ENCODE results near the gene PALM.

The PALM gene

GRCh38 chr19:757811-758668 is 49.3 kb downstream of the PALM start:
- in situ Hi-C loops (cut with HindIII; ENCODE audit: low pct_unique_long_range_greater_than_20kb, low sequenced_read_pairs) = no loop called here
- no peak for DNase-seq (ENCODE audit: low read depth in 1 of 2, low spot score in 1 of 2)
- no peak for TF ChIP-seq JUND (IDR thresholded peaks at IDR 0.05; ENCODE audit: low read depth)

GRCh38 chr19:763181-763580 is 54.4 kb downstream of the PALM start:
- in situ Hi-C loops (cut with HindIII; ENCODE audit: low pct_unique_long_range_greater_than_20kb, low sequenced_read_pairs) = no loop called here
- TF ChIP-seq JUND (IDR thresholded peaks at IDR 0.05; ENCODE audit: low read depth) = no peak
- no peak for DNase-seq (ENCODE audit: low read depth in 1 of 2, low spot score in 1 of 2)

DNA sequence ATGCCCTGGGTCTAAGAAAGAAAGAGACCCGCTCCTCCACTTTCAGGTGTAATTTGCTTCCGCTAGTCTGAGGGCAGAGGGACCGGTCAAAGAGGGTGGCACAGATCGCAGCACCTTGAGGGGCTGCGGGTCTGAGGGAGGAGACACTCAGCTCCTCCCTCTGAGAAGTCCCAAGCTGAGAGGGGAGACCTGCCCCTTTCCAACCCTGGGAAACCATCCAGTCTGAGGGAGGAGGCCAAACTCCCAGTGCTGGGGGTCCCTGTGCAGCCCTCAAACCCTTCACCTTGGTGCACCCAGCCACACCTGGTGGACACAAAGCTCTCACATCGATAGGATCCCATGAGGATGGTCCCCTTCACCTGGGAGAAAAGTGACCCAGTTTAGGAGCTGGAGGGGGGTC is 55.1 kb downstream of the PALM start:
- no peak for TF ChIP-seq JUND (IDR thresholded peaks at IDR 0.05; ENCODE audit: low read depth)
- in situ Hi-C loops (cut with HindIII; ENCODE audit: low pct_unique_long_range_greater_than_20kb, low sequenced_read_pairs) = no loop called here
- no peak for DNase-seq (ENCODE audit: low read depth in 1 of 2, low spot score in 1 of 2)

GRCh38 chr19:764301-764700 is 55.6 kb downstream of the PALM start:
- no peak for TF ChIP-seq JUND (IDR thresholded peaks at IDR 0.05; ENCODE audit: low read depth)
- no peak for DNase-seq (ENCODE audit: low read depth in 1 of 2, low spot score in 1 of 2)
- in situ Hi-C loops (cut with HindIII; ENCODE audit: low pct_unique_long_range_greater_than_20kb, low sequenced_read_pairs) = no loop called here

DNA sequence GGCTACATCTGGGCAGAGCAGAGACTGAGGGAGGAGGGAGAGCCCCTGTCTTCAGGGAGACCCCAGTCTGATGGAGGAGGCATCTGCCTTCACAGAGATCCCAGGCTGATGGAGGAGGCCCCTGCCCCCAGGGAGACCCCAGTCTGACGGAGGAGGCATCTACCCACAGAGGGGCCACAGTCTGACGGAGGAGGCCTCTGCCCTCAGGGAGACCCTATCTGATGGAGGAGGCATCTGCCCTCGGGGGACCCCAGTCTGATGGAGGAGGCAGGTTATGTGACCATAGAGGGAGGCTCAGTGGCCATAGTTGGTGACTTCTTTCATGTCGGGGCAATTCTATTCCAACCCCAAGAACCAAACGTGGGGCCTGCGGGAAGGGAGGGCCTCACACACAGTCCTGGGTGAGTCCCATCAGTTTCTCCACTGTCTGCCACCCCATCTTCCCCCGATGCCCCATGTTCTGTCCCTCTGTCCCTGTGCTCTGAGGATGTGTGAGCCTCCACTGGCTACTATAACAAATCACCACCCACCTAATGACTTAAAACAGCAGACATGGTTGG is 56.5 kb downstream of the PALM start:
- in situ Hi-C loops (cut with HindIII; ENCODE audit: low pct_unique_long_range_greater_than_20kb, low sequenced_read_pairs) = no loop called here
- TF ChIP-seq JUND (IDR thresholded peaks at IDR 0.05; ENCODE audit: low read depth) = no peak
- DNase-seq (ENCODE audit: low read depth in 1 of 2, low spot score in 1 of 2) = no peak

DNA sequence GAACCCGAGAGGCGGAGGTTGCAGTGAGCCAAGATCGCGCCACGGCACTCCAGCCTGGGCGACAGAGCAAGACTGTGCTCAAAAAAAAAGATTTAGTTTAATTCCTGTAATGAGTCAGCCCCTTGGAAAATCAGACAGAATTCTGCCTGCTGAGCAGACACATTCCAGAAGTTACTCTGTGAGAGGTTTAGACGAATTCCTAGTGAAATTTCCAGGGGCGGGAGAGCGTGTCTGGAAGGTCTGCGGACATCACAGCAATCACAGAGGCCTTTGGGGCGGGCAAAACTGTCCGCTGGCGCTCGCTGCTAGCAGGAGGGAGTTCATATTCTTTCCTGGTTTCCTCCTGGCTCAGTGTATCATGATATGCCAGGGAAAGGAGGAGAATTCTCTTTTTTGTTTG is 59.7 kb downstream of the PALM start:
- in situ Hi-C loops (cut with HindIII; ENCODE audit: low pct_unique_long_range_greater_than_20kb, low sequenced_read_pairs) = no loop called here
- TF ChIP-seq JUND (IDR thresholded peaks at IDR 0.05; ENCODE audit: low read depth) = no peak
- no peak for DNase-seq (ENCODE audit: low read depth in 1 of 2, low spot score in 1 of 2)

DNA sequence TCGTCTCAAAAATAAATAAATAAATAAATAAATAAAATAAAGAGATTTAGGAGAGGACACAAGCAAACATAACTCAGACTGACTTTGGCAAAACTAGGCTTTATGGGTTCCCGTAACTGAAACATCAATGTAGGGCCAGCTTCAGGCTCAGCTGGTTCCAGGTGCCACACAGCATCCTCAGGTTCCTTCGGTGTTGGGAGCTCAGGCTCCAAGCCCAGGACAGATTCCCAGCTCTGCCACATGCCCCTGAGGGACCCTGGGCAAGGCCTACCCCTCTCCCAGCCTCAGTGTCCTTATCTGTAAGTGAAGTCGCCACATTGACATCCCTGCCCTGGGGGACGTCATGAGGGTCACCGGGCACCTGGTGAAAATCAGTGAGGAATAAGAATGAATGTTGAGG is 60.9 kb downstream of the PALM start:
- TF ChIP-seq JUND (IDR thresholded peaks at IDR 0.05; ENCODE audit: low read depth) = no peak
- no peak for DNase-seq (ENCODE audit: low read depth in 1 of 2, low spot score in 1 of 2)
- in situ Hi-C loops (cut with HindIII; ENCODE audit: low pct_unique_long_range_greater_than_20kb, low sequenced_read_pairs) = no loop called here

DNA sequence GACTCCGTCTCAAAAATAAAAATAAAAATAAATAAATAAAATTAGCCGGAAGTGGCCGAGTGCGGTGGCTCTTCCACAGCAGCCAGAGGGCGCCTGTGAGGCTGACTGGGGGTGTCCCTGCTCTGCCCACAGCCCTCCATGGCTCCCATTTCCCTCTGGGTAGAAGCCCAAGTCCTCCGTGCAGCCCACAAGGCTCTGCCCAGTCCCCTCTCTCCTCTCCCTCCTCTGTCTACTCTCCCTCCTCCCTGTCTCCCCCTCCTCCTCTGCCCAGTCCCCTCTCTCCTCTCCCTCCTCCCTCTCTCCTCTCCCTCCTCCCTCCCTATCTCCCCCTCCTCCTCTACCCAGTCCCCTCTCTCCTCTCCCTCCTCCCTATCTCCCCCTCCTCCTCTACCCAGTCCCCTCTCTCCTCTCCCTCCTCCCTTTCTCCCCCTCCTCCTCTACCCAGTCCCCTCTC is 62.6 kb downstream of the PALM start:
- TF ChIP-seq JUND (IDR thresholded peaks at IDR 0.05; ENCODE audit: low read depth) = no peak
- DNase-seq (ENCODE audit: low read depth in 1 of 2, low spot score in 1 of 2) = peak in 1 of 2 experiments; percentile 66
- in situ Hi-C loops (cut with HindIII; ENCODE audit: low pct_unique_long_range_greater_than_20kb, low sequenced_read_pairs) = no loop called here

DNA sequence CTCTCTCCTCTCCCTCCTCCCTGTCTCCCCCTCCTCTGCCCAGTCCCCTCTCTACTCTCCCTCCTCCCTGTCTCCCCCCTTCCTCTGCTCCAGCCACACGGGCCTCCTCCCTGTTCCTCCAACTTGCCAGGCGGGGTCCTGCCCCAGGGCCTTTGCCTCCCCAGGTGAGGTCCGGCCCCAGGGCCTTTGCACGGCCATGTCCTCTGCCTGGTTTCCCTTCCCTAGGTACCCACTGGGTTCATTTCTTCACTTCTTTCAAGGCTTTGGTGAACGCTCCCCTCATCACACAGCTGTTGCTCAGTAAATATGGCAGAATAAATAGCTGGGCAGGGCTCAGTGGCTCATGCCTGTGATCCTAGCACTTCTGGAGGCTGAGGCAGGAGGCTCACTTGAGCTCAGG is 63.3 kb downstream of the PALM start:
- in situ Hi-C loops (cut with HindIII; ENCODE audit: low pct_unique_long_range_greater_than_20kb, low sequenced_read_pairs) = no loop called here
- no peak for DNase-seq (ENCODE audit: low read depth in 1 of 2, low spot score in 1 of 2)
- TF ChIP-seq JUND (IDR thresholded peaks at IDR 0.05; ENCODE audit: low read depth) = no peak

- in situ Hi-C loops (cut with HindIII; ENCODE audit: low pct_unique_long_range_greater_than_20kb, low sequenced_read_pairs) = no loop called here
- no peak for TF ChIP-seq JUND (IDR thresholded peaks at IDR 0.05; ENCODE audit: low read depth)
- peak in 1 of 2 experiments; percentile 40 for DNase-seq (ENCODE audit: low read depth in 1 of 2, low spot score in 1 of 2)
These were observed 64.1 kb downstream of the PALM start for GRCh38 chr19:772730-773436.

GRCh38 chr19:776549-776948 is 67.8 kb downstream of the PALM start:
- DNase-seq (ENCODE audit: low read depth in 1 of 2, low spot score in 1 of 2) = no peak
- TF ChIP-seq JUND (IDR thresholded peaks at IDR 0.05; ENCODE audit: low read depth) = no peak
- in situ Hi-C loops (cut with HindIII; ENCODE audit: low pct_unique_long_range_greater_than_20kb, low sequenced_read_pairs) = no loop called here

GRCh38 chr19:778910-779653 is 70.3 kb downstream of the PALM start:
- peak in 1 of 2 experiments; percentile 77 for DNase-seq (ENCODE audit: low read depth in 1 of 2, low spot score in 1 of 2)
- in situ Hi-C loops (cut with HindIII; ENCODE audit: low pct_unique_long_range_greater_than_20kb, low sequenced_read_pairs) = no loop called here
- TF ChIP-seq JUND (IDR thresholded peaks at IDR 0.05; ENCODE audit: low read depth) = no peak

All from T47D (cell line).